ENCODE data around the gene NSA2.
"Not testable (repeated sequence)": the region's sequence is repeated elsewhere in the genome, so short reads cannot be mapped to it uniquely, and the experiment has no call there.

The NSA2 gene

DNA sequence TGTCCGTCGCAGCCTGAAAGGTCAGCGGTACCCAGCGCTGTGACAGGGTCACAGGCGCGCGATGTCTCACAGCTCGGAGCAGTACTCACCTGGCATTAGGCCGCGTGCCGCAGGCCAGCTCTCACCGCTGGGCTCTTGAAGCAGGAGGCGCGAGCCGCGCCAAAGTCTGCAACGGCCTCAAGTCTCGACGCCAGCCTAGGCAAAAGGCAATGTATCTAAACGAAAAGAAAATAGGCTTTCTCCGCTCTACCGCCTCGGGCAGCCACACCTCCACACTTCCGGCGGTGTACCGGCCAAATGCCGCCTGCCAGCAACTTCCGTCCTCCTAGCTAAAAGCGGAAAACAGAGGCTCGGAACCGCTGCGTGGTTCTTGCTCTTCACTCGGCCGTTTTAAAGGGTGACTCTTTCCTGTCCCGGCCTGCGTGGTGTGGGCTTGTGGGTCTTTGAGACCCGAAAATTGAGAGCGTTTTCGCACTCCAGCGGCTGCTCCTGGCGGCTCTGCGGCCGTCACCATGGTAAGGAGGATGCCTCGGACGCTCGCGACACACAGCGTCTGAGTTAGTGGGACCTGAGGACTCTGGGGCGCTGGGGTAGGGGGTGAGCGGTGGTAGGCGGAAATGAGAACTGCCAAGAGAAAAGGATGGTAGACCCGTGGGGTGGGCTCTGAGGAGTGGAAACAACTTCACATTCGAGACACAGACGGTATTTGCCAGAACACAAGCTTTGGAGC, at the start of gene NSA2, which contains the start of gene GFM2:
Gene NSA2 (plus strand): TSS at position 401 of the 730 bp plus-strand sequence. CDS start 112 bp downstream, at position 513.
Gene GFM2 (minus strand): TSS at position 269 of the 730 bp plus-strand sequence. CDS start 3,375 bp downstream, outside the sequence.
- DNase-seq = peak; percentile 86

DNA sequence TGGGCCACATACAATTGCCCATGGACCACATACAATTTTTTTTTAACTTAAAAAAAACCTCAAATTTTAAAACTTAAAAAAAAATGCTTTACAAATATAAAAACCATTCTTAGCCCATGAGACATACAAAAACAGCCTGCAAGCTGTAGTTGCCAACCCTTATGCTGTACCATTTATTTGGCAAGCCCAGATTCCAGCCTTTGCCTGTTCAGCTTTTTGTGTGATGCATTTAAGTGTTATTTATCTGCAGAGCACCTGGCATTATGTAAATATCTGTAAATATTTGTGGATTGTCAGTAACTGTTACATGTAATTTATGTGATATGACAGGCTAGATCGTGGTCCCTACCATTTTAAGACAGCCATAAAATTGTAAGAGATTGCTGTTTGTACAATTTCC, 49.5 kb upstream of the NSA2 start:
- peak; percentile 6 for DNase-seq

DNA sequence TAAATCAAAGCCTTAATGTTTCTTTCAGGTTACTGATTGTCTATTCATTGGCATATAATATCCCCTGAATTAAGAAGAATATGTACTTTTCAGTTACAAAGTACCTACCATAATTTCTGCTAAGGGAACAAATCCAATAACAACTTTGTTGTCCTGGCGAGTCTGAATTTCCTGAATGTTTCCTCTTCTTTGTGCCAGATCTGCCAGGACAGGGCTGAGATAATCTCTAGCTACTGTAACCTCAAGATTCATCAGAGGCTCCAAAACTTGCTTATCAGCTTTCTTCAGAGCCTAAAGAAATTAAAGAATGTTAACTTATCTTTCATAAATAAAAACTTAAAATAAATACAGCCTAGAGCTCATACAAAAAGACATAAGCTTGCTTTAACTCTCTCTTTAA, 44.8 kb upstream of the NSA2 start:
- no peak for DNase-seq

DNA sequence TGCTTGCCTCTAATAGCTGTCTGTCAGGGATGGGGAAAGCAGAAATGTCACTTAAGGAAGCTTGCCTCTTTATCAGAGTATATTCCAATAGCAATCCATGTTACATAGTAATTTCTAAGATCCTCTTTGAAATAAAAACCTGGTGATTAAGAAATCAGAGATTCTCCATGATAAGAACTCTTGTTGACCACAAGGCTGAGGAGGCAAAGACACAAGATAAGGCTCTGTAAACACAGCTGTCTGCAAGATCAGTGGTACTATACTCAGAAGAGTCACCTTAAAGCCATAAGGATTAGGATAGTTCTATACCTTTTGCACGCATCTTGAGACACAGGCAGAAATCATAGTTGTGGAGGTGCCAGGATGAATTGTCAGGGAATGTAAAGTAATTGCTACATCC, 41.7 kb upstream of the NSA2 start:
- no peak for DNase-seq

DNA sequence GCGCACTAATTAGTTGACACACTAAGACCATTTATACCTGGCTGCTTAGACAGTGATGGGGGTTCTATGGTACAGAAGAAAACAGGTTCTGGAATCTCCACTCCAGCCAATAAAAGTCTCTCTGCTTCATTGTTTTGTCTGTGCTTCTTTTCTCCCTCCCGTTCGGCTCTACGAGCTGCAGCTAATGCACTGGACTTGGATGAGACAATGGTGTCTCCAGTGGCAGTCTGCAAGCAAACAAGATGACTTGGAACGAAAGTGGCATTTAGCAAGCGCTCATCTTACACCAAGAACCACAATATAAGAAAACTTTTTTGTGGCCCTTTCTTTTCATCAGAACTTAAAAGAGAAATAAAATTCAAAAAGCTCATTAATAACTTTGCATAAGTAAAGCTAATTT, 30.3 kb upstream of the NSA2 start:
- no peak for DNase-seq

DNA sequence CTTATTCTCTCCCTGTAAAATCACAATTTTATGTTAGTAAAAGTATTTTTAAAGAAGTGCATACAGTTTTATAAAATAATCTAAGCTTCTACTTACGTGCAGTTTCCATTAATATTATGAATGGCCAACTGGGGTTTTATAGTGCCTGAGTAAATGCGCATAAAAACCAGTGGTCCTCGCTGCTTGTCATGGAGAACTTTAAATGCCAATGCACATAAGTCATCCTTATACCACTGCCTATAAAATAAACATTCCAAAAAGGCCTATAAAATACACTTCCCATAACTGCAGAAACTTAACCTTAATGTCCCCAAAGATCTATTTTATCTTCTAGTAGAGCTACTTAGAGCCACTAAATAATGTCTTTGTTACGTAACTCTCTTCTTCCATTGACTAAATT, 28.6 kb upstream of the NSA2 start:
- DNase-seq = no peak

DNA sequence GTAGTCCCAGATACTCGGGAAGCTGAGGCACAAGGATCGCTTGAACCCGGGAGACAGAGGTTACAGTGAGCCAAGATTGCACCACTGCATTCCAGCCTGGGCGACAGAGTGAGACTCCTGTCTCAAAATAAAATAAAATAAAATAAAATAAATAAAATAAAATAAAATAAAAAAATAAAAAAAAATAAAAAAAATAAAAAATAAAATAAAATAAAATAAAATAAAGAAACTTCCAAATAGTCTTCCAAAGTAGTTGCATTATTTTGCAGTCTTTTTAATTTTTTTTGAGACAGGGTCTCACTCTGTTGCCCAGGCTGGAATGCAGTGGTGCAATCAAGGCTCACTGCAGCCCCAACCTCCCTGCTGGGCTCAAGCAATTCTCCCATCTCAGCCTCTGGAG, 18.3 kb upstream of the NSA2 start:
- DNase-seq = not testable (repeated sequence)

DNA sequence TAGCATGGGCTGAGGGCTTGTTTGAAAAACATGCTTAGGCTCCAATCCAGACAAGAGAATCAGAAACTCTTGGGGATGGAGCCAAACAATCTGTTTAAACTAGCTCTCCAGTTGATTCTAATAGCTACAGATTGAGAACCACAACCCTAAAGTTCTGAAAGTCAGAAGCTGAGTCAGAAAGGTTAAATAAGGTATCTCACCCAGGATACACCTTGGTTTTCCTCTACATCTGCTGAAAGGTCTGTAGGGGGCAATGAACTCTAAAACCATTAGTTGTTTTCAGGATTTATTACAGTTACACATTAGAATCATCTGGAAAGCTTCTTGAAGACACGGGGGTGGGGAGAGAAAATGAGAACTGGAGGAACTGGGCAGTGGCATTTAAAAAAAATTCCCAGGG, 5.8 kb upstream of the NSA2 start:
- no peak for DNase-seq

DNA sequence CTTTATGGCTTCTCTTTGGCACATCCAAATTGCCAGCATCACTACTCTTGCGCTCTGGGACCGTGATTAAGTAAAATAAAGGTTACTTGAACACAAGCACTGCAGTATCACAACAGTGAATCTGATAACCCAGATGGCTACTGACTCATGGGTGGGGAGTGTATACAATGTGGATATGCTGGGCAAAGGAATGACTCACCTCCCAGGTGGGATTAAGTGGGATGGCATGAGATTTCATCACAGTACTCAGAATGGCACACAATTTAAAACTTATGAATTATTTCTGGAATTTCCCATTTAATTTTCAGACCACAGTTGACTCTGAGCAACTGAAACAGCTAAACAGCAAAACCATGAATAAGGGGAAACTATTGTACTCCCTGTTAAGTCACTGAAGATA, 4.5 kb upstream of the NSA2 start:
- no peak for DNase-seq

DNA sequence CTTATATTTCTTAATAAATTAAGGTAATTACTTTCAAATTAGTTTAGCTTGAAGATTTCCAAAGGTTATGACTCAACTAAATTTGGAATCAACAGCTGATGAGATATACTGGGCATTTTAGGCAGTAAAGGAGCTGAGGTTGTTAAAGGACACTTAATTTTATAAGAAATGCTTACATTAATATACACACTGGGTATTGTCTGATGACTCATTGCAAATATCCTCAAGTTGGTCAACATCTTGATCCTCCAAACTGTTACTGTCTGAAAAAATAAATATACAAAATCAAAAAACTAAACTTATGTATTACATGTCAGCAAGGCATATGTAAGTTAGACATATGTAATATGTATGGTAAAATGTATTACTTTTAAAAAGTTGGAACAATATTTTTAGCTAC, 3.5 kb upstream of the NSA2 start:
- no peak for DNase-seq

DNA sequence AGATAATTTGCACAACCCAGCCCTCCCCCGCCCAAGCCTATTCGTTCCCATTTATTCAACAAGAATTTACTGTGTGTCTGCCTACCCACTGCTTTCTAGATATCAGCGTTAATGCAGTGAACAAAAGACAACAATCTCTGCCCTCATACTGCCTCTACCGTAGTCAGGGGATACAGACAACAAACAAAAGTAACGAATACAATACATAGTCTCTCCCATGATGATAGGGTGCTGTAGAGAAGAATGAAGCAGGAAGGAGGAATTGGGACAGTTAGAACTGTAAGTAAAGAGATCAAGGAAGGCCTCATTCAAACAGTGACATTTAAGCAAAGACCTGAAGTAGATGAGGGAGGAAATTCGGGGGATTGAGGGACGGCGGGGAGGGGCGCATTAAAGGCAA, 1.8 kb upstream of the NSA2 start:
- no peak for DNase-seq

DNA sequence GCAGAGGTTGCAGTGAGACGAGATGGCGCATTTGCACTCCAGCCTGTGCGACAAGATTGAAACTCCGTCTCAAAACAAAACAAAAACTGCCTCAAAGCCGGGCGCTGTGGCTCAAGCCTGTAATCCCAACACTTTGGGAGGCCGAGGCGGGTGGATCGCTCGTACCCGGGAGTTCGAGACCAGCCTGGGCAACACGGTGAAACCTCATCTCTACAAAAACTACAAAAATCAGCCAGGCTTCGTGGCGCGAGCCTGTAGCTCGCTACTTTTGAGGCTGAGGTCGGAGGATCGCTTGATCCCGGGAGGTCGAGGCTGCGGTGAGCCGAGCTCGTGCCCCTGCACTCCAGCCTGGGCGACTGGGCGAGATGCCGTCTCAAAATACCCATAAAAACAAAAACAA, 1.1 kb upstream of the NSA2 start:
- DNase-seq = no peak

DNA sequence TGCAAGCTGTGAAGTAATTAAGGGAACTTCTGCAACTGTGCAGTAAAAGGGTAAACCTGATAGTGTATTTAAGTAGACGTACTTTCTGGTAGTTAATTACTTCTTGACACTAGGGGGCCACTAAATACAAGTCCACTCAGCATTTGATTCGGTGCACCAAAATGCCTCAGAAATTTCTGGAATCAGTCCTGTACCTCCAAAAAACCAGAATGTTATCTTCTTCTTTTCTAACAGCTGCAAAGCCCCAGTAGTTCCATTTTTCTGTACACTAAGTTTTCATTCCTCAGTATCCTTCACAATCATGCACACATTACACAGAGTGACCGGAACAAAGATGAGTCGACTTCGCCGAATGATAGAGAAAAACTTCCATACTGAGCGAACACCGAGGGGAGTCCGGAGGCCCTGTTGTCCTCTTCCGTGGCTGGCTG, 616 bp upstream of the NSA2 start:
- no peak for DNase-seq

DNA sequence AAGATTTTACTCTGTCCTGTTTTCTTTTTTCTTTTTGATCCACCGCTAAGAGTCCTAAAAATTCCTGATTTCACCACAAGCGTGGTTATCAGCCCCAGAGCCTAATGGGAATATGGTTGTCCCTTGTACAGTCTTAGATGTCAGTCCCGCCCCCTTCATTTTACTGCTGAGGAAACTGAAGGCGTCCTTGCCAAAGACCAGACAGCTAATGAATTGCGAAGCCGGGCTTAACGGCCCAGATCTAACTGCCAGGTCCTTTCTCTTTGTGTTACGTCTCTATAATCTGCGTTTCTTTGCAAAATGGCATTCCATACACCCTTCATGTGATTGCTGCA, 497 bp downstream of the NSA2 start:
- DNase-seq = no peak

DNA sequence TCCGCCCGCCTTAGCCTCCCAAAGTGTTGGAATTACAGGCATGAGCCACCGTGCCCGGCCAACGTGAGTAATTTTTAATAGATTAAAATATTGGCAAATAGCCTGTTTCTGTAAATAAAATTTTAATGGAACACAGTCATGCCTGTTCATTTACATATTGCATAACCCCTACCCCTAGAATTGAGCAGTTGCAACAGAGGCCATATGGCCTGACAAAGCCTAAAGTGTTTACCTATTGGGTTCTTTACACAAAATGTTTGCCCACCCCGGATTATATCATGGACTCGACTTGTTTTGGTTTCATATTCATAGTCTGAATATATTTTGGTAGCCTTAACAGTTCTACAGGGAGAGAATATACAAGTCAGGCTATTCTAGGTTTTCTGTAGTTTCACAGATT, 5.3 kb downstream of the NSA2 start:
- no peak for DNase-seq

DNA sequence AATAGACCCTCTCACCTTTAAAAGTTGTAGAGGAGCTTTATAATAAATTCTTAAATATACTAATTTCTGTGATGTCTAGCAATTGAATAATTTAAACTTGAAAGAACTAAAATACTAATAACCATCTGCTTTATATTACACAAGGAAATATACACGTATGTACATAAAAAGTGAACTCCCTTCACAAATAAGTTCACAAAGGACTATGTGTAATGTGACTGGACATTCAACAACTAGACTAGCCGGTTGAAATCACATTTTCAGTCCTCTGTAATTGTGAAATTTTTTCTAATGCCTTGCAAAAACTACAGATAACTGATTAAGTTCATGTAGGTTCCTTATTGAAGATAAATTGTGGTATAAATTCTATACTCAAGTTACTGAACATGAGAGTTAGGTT, 11.6 kb downstream of the NSA2 start:
- no peak for DNase-seq

DNA sequence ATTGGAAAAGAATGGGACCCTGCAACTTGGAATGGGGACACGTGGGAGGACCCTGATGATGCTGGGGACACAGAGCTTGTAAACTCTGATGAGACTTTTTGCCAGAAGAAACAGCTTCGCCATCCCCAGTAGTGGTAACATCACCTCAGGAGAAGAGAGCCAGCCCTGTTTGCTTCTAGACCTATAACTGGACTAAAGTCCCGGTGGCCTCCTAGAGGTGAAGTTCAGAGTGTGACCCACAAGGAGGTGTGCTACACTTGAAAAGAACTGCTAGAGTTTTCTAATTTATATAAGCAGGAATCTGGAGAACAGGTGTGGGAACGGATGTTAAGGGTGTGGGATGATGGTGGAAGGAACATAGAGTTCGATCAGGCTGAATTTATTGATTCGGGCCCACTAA, 19.8 kb downstream of the NSA2 start:
- DNase-seq = no peak

DNA sequence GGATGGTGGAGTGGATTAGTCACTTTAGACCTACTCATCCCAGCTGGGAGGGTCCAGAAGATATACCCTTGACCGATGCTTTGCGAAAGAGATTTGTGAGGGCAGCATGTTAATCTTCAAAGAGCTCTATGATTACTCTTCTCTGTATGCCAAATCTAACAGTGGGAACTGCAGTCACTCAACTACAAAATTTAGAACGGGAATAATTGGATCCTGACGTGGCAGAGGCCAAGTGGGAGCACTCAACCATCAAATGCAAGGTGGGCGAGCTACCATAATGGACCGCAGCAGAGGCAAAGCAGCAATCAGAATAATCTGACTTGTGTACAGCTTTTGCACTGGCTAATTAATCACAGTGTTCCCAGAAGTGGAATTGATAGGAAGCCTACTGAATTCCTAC, 20.4 kb downstream of the NSA2 start:
- DNase-seq = no peak

DNA sequence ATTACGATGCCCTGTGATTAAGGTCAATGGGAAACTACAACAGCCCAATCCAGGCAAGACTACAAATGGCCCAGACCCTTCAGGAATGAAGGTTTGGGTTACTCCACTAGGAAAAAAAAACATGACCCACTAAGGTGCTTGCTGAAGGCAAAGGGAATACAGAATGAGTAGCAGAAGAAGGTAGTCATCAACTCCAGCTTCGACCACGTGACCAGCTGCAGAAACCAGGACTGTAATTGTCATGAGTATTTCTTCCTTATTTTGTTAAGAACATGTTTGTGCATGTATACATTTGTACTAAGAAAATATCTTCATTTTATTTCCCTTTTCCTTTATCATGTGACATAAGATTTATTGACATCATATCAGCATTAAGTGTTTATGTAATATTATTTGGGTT, 24.6 kb downstream of the NSA2 start:
- DNase-seq = not testable (repeated sequence)

DNA sequence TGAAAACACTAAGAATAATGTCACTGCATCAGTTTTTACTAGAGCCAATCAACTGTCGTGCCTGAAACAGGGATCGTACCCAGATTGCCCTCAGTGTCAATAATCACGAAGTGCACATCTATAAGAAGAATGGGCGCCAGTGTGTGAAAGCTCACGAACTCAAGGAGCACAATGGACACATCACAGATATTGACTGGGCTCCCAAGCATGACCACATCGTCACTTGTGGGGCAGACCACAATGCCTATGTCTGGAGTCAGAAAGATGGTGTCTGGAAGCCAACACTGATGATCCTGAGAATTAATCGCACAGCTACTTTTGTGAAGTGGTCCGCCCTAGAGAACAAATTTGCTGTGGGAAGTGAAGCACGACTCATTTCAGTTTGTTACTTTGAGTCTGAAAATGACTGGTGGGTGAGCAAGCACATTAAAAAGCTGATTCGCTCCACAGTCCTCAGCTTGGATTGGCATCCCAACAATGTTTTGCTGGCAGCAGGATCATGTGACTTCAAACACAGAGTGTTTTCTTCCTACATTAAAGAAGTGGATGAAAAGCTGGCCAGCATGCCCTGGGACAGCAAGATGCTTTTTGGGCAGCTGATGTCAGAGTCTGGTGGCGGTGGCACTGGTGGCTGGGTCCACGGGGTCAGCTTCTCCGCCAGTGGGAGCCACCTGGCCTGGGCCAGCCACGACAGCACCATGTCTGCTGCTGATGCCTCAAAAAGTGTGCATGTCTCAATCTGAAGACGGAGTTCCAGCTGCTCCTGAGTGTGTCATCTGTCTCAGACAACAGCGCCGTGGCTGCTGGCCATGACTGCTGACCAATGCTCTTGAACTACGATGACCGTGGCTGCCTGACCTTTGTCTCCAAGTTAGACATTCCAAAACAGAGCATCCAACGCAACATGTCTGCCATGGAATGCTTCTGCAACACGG, 32.2 kb downstream of the NSA2 start:
- DNase-seq = no peak

DNA sequence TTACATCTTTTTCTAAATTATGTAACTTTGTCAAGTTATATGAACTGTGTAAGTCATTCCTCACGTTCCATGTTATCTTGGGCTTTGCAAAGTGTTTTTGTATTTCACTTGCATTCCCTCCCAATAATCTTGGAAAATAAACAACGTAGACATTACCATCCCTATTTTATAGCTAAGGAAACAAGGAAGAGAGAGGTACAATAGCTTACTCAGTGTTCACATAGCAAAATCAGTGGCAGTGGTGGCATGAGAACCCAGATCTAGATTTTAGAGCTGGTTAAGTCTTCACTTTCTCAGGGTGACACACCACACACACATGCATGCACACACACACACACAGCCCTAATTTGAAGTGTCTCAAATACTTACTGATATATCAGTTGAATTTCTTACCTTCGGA, 34.1 kb downstream of the NSA2 start:
- DNase-seq = no peak

DNA sequence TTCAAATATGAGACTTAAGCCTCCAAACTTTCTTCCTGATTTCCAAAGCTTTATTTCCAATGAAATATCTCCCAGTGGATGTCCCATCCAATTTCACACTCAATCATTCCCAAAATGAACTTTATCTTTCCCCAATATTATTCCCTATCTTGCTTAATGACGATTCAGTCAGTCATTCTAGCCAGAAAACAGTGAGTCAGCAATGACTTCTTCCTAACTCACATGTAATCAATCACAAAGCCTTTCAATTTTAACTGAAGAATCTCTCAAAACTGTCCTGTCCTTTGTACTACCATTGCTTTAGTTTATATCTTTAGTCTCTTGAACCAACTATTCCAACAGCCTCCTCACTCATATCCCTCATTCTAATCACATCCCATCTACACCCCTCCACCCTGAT, 34.9 kb downstream of the NSA2 start:
- no peak for DNase-seq

DNA sequence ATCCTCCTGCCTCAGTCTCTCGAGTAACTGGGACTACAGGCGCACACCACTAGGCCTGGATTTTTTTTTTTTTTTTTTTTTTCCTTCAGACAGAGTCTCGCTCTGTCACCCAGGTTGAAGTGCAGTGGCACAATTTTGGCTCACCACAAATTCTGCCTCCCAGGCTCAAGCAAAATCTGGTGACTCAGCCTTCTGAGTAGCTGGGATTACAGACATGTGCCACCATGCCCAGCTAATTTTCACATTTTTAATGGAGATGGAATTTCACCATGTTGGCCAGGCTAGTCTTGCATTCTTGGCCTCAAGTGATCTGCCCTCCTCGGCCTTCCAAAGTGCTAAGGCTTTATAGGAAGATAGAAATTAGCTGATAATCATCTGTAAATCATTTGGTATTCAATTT, 43.9 kb downstream of the NSA2 start:
- no peak for DNase-seq

DNA sequence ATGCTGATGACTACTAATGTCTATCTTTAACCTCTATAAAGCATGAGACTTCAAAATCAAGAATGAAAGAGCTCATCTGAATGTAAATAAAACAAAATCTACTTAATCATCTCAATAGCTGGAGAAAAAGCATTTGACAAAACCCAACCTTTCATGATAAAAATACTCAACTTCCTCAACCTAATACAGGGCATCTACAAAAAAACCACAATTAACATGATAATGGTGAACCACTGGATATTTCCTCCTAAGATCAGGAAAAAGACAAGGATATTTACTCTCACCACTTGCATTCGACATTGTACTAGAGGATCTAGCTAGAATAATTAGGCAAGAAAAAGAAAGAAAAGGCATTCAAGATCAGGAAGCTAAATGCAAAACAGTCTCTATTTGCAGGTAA, 49.8 kb downstream of the NSA2 start:
- DNase-seq = no peak

All from NCI-H1092 (cell line).